Activated naive CD8-positive, alpha-beta T cell treated with anti-CD3 and anti-CD28 coated beads for 36 hours (primary cell): Measurements from ENCODE around the gene DENND6A. TPM values are rescaled to one million over a fixed set of nuclear protein-coding genes. Genes with fewer than 3 reads are reported as not detected.

Source experiments
- DNase-seq: peaks from one replicate; pipeline ENCODE4 v3.0.0; 2021
- H3K27ac Mint-ChIP-seq: one replicate; pipeline ENCODE4 v1.8.0; 2022; ENCODE audit warnings: mild to moderate bottlenecking, moderate library complexity, mixed read lengths
- H3K27me3 Mint-ChIP-seq: one replicate; pipeline ENCODE4 v1.8.0; 2022; ENCODE audit warnings: mild to moderate bottlenecking, mixed read lengths
- H3K36me3 Mint-ChIP-seq: one replicate; pipeline ENCODE4 v1.8.0; 2021; ENCODE audit warnings: mild to moderate bottlenecking, mixed read lengths
- H3K4me1 Mint-ChIP-seq: one replicate; pipeline ENCODE4 v1.8.0; 2021; ENCODE audit warnings: mixed read lengths
- H3K4me3 Mint-ChIP-seq: one replicate; pipeline ENCODE4 v1.8.0; 2022; ENCODE audit warnings: mild to moderate bottlenecking, moderate library complexity, mixed read lengths
- H3K9me3 Mint-ChIP-seq: one replicate; pipeline ENCODE4 v1.8.0; 2022; ENCODE audit warnings: mixed read lengths
- total RNA-seq, 2 experiments: library from RNA; stranded (reverse); gene quantifications; one replicate each; pipeline ENCODE4 v1.2.3, GENCODE V29; 2021

DENND6A gene
- total RNA-seq, 2 experiments from 2014 or later: 9.9 to 11.5 TPM

- Mint-ChIP-seq H3K27ac (no peak overlapping the region), H3K36me3 (peaks cover 20% of the 10 kb centered on the region), H3K27me3 (no peaks in the 10 kb centered on the region), H3K4me3 (no peak overlapping the region), H3K4me1 (peaks cover 40% of the 10 kb centered on the region), H3K9me3 (no peaks in the 10 kb centered on the region)
- DNase-seq: no peak
These were observed 105.0 kb downstream of the DENND6A start for GRCh38 chr3:57587905-57588304.

DNA sequence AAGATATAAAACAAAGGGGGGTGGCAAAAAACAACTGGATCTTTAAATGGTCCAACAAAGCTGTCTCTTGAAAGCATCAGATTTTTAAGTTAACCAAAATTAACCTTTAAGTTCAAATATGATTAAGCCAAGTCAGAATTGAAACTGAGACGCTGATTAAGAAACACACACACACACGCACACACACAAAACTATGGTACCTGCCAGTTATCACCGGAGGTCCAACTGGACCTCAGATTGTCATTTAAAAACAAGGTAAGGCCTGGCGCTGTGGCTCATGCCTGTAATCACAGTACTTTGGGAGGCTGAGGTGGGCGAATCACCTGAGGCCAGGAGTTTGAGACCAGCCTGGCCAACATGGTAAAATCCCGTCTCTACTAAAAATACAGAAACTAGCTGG, 106.1 kb downstream of the DENND6A start:
- Mint-ChIP-seq H3K9me3 (no peaks in the 10 kb centered on the region), H3K36me3 (peaks cover 18% of the 10 kb centered on the region), H3K4me3 (no peak overlapping the region), H3K27me3 (no peaks in the 10 kb centered on the region), H3K4me1 (peaks cover 37% of the 10 kb centered on the region), H3K27ac (no peak overlapping the region)
- DNase-seq: no peak

GRCh38 chr3:57583544-57583943, 109.3 kb downstream of the DENND6A start:
- Mint-ChIP-seq H3K27me3 (no peaks in the 10 kb centered on the region), H3K4me1 (peaks cover 30% of the 10 kb centered on the region), H3K4me3 (no peak overlapping the region), H3K9me3 (no peaks in the 10 kb centered on the region), H3K27ac (no peak overlapping the region), H3K36me3 (peaks cover 18% of the 10 kb centered on the region)
- no peak for DNase-seq

DNA sequence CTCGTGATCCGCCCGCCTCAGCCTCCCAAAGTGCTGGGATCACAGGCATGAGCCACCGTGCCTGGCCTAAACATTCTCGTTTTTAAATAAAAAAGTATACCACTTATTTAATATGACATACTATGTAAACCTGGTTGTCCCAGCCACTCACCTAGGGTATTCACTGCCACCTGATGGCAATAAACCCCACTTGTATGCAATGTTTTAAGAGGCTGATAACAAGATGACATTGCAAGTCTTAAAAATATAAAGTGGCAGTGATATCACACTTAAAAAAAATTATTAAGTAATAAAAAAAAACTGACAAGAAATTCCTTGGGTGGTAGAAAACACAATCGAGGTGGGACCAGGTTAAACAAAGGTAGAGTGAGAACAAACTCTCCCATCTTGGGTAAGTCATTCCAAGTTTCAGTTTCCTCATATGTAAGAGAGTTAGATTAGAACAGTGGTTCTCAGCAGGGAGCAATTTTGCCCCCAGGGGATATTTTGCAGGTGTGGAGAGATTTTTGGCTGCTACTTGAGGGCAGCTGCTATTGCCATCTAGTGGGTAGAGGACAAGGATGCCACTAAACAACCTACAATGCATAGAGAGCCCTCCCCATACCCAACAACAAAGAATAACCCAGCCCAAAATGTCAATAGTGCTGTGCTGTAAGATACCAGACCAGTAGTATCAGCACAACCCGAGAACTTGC, 110.3 kb downstream of the DENND6A start:
- Mint-ChIP-seq H3K4me1 (peaks cover 28% of the 10 kb centered on the region), H3K27ac (no peak overlapping the region), H3K9me3 (no peaks in the 10 kb centered on the region), H3K4me3 (no peak overlapping the region), H3K27me3 (no peaks in the 10 kb centered on the region), H3K36me3 (peaks cover 22% of the 10 kb centered on the region)
- DNase-seq: no peak

- H3K27me3 Mint-ChIP-seq: no peaks in the 10 kb centered on the region
- no peak for DNase-seq
- H3K36me3 Mint-ChIP-seq: peaks cover 34% of the 10 kb centered on the region
- H3K4me1 Mint-ChIP-seq: peaks cover 16% of the 10 kb centered on the region
- no peaks in the 10 kb centered on the region for H3K9me3 Mint-ChIP-seq
- no peak overlapping the region for H3K27ac Mint-ChIP-seq
- H3K4me3 Mint-ChIP-seq: no peak overlapping the region
These were observed 115.1 kb downstream of the DENND6A start for GRCh38 chr3:57577801-57578200.

GRCh38 chr3:57575966-57576626, 116.8 kb downstream of the DENND6A start:
- no peaks in the 10 kb centered on the region for H3K9me3 Mint-ChIP-seq
- H3K27ac Mint-ChIP-seq: peak overlapping the region; percentile 11
- peaks cover 16% of the 10 kb centered on the region for H3K4me1 Mint-ChIP-seq
- H3K4me3 Mint-ChIP-seq: no peak overlapping the region
- H3K27me3 Mint-ChIP-seq: no peaks in the 10 kb centered on the region
- DNase-seq: no peak
- H3K36me3 Mint-ChIP-seq: peaks cover 40% of the 10 kb centered on the region

Other genes starting within 250 kb of the DENND6A start
- gene DNAH12, start 148.7 kb downstream of the DENND6A start, total RNA-seq: under 1 TPM in 1 of 2 experiments, not detected in 1; 0.08 TPM
- 10 to 100 TPM; 30.8 to 31.0 TPM for gene PDE12, start 136.8 kb downstream of the DENND6A start, total RNA-seq
- gene ARF4, start 95.7 kb downstream of the DENND6A start, total RNA-seq: 10 to 100 TPM; 67.4 to 67.8 TPM
- gene SLMAP, start 63.2 kb upstream of the DENND6A start, total RNA-seq: 10 to 100 TPM; 51.2 to 52.8 TPM